Measurements from ENCODE around the gene ABCD1.

The ABCD1 gene

GRCh38 chrX:153763989-153764755 is 39.5 kb downstream of the ABCD1 start, which contains the start of gene PLXNB3:
Gene PLXNB3, plus strand, starts transcription at chrX:153764249. Its CDS starts 1,287 bp downstream, at chrX:153765536.
- DNase-seq: peak; percentile 71

DNA sequence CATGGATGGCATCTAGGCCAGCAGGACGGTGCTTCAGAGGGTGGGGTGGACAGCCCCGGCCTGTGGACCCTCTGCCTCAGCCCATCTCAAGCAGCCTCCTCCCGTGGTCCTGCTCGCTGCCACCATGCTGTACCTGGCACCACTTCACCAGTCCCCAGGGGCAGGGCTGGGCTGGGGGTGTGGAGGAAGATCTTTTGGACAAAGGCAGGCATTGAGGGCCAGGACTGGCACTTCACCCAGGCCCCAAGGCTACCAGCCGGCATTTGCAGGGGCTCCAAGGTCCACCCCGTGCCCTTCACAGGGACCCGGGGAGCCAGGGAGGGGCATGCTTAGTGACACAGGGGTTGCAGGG is 40.1 kb downstream of the ABCD1 start:
- DNase-seq: no peak

DNA sequence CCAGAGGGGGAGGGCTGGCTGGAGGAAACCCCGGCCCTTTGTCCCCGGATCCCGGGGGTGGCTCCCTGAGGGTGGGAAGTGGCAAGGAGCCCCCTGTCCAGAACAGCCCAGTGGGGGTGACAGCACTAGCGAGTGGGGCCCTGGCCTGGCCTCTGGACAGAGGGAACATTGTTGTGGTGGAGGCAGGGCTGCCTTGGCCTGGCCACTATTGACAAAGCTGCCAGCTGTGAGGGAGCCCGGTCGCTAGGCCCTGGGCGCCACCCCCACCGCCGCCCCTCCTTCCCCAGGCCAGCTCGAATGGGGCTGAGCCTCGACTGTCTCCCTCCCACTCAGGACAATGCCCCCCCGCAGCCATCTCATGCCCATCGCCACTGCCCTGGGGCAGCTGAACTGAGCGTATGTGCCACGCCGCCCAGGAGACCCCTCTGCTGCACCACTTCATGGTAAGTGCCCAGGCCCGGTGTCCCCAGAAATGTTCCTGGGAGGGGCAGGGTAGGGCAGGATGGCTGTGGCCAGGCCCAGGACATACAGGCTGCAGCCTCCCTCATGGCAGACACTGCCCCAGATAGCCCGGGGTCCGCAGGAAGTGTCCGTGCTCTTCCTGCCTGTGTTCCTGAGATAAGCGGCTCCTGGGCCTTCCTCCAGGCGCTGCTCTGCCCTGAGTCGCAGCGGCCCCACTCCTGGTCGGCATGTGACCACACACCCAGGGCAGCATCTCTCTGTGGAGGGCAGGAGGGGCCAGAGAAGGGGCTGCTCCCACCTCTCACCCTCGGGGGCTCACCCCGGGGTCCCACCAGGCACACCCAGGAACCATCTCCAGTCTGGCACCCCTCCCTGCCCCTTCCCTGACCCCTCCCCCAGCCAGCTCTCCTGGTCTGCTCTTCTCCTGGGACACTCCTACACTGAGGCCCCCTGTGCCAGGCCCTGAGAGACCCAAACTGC is 40.8 kb downstream of the ABCD1 start:
- no peak for DNase-seq

GRCh38 chrX:153766098-153766817 is 41.6 kb downstream of the ABCD1 start:
- DNase-seq: no peak

GRCh38 chrX:153766871-153767673 is 42.4 kb downstream of the ABCD1 start:
- no peak for DNase-seq

DNA sequence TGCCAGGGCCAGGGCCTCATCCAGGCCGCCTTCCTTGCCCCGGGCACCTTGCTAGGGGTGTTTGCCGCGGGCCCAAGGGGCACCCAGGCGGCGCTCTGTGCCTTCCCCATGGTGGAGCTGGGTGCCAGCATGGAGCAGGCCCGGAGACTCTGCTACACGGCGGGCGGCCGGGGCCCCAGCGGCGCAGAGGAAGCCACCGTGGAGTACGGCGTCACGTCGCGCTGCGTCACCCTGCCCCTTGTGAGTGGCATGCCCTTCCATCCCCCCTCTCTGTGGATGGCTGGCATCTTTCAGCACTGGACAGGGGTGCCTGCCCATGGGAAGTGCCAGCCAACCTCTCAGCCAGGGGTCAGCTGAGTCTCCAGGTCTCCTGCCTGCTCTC is 43.0 kb downstream of the ABCD1 start:
- DNase-seq: no peak

GRCh38 chrX:153768311-153769157 is 43.9 kb downstream of the ABCD1 start:
- DNase-seq: no peak

DNA sequence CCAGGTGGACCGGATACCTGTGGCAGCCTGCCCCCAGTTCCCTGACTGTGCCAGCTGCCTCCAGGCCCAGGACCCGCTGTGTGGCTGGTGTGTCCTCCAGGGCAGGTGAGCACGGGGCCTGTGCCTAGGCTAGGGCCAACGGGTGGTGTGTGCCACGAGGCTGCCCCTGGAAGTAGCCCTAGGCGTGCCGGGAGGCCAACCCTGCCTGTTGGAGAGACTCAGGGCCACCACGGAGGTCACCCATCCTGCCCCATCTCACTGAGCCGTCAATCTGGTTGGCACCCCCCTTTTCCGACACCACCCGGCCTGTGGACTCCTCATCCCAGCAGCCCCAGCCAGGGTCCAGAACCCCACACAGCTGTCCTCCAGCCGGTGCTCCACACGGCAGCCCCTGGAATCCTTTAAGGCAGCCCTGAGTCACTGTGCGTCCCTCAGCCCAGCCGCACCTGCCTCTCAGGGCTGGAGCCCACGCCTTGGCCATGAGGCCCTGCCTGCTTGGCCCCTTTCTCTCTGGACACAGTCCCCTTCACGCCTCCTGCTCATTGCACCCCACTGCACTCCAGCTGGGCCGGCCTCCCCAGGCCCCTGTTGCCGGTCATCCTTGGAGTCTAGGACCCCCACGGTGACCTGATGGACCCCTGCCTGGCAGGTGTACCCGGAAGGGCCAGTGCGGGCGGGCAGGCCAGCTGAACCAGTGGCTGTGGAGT is 44.7 kb downstream of the ABCD1 start:
- DNase-seq: no peak

DNA sequence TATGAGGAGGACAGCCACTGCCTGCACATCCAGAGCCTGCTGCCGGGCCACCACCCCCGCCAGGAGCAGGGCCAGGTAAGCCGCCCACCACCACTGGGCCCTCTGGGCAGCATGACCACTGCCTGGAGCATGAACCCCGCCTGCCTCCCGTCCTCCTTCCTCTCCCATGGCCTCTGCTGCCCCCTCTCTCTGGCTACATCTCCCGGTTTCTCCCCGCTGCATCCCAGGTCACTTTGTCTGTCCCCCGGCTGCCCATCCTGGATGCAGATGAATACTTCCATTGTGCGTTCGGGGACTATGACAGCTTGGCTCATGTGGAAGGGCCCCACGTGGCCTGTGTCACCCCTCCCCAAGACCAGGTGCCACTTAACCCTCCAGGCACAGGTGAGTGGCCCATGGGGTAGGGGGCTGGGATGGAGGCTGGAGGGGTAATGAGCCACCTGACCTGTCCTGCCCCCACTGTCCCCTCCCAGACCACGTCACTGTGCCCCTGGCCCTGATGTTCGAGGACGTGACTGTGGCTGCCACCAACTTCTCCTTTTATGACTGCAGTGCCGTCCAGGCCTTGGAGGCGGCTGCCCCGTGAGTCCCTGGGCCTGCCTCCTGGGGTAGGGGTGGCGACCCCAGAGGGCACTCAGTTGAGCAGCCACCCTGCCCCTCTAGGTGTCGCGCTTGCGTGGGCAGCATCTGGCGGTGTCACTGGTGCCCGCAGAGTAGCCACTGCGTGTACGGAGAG is 45.4 kb downstream of the ABCD1 start:
- no peak for DNase-seq

- DNase-seq: no peak
Observed at GRCh38 chrX:153770601-153771414, 46.2 kb downstream of the ABCD1 start.

GRCh38 chrX:153771415-153772315 is 47.0 kb downstream of the ABCD1 start:
- DNase-seq: no peak

- DNase-seq: no peak
Observed at GRCh38 chrX:153772316-153773217, 47.9 kb downstream of the ABCD1 start.

DNA sequence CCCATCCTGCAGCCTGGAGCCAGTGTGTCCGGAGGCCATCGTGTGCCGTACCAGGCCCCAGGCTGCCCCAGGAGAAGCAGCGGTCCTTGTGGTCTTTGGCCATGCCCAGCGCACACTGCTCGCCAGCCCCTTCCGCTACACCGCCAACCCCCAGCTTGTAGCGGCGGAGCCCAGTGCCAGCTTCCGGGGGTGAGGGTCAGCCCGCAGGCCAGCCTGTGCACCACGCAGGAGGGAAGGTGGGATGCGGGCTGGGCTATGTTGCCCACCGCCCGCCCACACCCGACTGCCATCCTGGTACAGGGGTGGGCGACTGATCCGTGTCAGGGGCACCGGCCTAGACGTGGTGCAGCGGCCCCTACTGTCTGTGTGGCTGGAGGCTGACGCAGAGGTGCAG is 48.6 kb downstream of the ABCD1 start:
- no peak for DNase-seq

DNA sequence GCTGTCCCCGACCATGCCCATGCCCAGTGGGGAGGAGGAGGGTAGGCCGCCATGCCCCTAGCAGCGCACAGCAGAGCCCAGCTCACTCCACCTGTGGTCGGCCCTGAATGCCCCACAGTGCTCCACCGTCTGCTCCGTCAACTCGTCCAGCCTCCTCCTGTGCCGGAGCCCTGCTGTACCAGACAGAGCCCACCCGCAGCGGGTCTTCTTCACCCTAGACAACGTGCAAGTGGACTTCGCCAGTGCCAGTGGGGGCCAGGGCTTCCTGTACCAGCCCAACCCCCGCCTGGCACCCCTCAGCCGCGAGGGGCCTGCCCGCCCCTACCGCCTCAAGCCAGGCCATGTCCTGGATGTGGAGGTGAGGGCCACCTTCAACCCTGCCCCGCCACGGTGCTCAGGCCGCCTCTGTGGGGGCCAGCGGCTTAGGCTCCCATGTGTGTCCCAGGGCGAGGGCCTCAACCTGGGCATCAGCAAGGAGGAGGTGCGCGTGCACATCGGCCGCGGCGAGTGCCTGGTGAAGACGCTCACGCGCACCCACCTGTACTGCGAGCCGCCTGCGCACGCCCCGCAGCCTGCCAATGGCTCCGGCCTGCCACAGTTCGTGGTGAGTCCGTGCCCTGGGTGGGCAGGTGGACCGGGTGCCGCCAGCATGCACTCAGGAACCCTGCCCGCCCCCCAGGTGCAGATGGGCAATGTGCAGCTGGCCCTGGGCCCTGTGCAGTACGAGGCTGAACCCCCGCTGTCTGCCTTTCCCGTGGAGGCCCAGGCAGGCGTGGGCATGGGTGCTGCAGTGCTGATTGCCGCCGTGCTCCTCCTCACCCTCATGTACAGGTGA is 49.3 kb downstream of the ABCD1 start:
- no peak for DNase-seq

GRCh38 chrX:153774576-153775292 is 50.1 kb downstream of the ABCD1 start:
- no peak for DNase-seq
